Lung (tissue), 12 donors: ENCODE results near the gene DRC7. TPM values are rescaled to one million over a fixed set of nuclear protein-coding genes. Genes with fewer than 3 reads are reported as not detected.

ENCODE experiments used
- ATAC-seq: fragments of 200-7000 bp; cut with Tn5 transposase; one replicate; pipeline ENCODE4 v1.9.1; 2020; ENCODE audit warnings: moderate number of reproducible peaks; ENCODE audit not compliant: insufficient read depth, low FRiP score
- DNase-seq, 3 donors: peaks; one replicate each; pipeline ENCODE4 v3.0.0-alpha.2; 2013 to 2017
- H3K27ac ChIP-seq, 2 donors: one replicate each; pipeline ENCODE4 v1.5.1; 2013; ENCODE audit warnings: mild to moderate bottlenecking in 2 of 2, moderate library complexity in 2 of 2, control low read depth in 1 of 2, inconsistent platforms in 1 of 2, low read depth in 1 of 2, low read length in 1 of 2
- H3K27me3 ChIP-seq, 3 donors: one replicate each; pipeline ENCODE4 v1.5.1; 2013; ENCODE audit warnings: low read length in 2 of 3; ENCODE audit not compliant: control insufficient read depth in 3 of 3, insufficient read depth in 3 of 3
- H3K36me3 ChIP-seq, 4 donors: one replicate each; pipeline ENCODE4 v1.5.1; 2013; ENCODE audit warnings: low read length in 4 of 4, mild to moderate bottlenecking in 1 of 4, moderate library complexity in 1 of 4; ENCODE audit not compliant: control insufficient read depth in 4 of 4, insufficient read depth in 4 of 4
- H3K4me1 ChIP-seq, 5 donors: one replicate each; pipeline ENCODE4 v1.5.1; 2013; ENCODE audit warnings: low read length in 5 of 5, mild to moderate bottlenecking in 2 of 5, moderate library complexity in 1 of 5; ENCODE audit not compliant: control insufficient read depth in 5 of 5, insufficient read depth in 5 of 5
- H3K4me3 ChIP-seq: one replicate; pipeline ENCODE4 v1.5.1; 2013; ENCODE audit warnings: mild to moderate bottlenecking, control low read depth, moderate library complexity
- H3K9ac ChIP-seq, 2 donors: one replicate each; pipeline ENCODE4 v1.5.1; 2013; ENCODE audit warnings: low read length in 2 of 2, control low read depth in 1 of 2; ENCODE audit not compliant: insufficient read depth in 1 of 2
- H3K9me3 ChIP-seq, 4 donors: one replicate each; pipeline ENCODE4 v1.5.1; 2013; ENCODE audit warnings: low read length in 3 of 4, mild to moderate bottlenecking in 1 of 4, moderate library complexity in 1 of 4; ENCODE audit not compliant: control insufficient read depth in 4 of 4, insufficient read depth in 3 of 4
- WGBS, 2 donors: extraction: QIAGEN DNeasy Blood & Tissue Kit; methylation state at CpG; one replicate each; pipeline ENCODE4 v1.1.7; 2013; 5-methylcytosine and 5-hydroxymethylcytosine counted together
- polyA plus RNA-seq, 2 donors: library from polyadenylated mRNA; stranded (reverse); fragments of 200-250 nt; gene quantifications; one replicate each; pipeline ENCODE4 v1.2.1, GENCODE V29; 2013
- total RNA-seq, 2 donors: library from RNA; depleted of rRNA in 1 of 2; stranded (reverse); fragments of >200 nt in 1 of 2; gene quantifications; one replicate each; pipeline ENCODE4 v1.2.1, GENCODE V29; 2014 to 2021
- TF ChIP-seq, protein P1 (sequence below): IDR thresholded peaks from 2 replicates; pipeline ENCODE4 v1.5.1; 2012; ENCODE audit warnings: mild to moderate bottlenecking; ENCODE audit errors: control extremely low read depth, extremely low read depth
- donor health status: control.
- donor health status: control.
- donor health status: Bipolar disorder and iron deficiency.
- donor health status: healthy.
- donor health status: DM: yes; HTN: yes; CAD: no.

The DRC7 gene
- total and polyA plus RNA-seq, 4 donors = 2.5 to 10.9 (median 6.4) TPM

- peak overlapping the region in 1 of 2 donors; percentile 74 for H3K27ac ChIP-seq
- H3K9ac ChIP-seq = no peak overlapping the region
- no peak overlapping the region for H3K4me3 ChIP-seq
- WGBS, 2 donors = 39 to 47% methylated on average over 18 of the region's 18 CpGs
- peak; percentile 70 to 82 (median 74) for DNase-seq
- H3K4me1 ChIP-seq = peaks cover 0 to 23% (median 0%) of the 10 kb centered on the region in 5 donors
- TF ChIP-seq, protein P1, sequence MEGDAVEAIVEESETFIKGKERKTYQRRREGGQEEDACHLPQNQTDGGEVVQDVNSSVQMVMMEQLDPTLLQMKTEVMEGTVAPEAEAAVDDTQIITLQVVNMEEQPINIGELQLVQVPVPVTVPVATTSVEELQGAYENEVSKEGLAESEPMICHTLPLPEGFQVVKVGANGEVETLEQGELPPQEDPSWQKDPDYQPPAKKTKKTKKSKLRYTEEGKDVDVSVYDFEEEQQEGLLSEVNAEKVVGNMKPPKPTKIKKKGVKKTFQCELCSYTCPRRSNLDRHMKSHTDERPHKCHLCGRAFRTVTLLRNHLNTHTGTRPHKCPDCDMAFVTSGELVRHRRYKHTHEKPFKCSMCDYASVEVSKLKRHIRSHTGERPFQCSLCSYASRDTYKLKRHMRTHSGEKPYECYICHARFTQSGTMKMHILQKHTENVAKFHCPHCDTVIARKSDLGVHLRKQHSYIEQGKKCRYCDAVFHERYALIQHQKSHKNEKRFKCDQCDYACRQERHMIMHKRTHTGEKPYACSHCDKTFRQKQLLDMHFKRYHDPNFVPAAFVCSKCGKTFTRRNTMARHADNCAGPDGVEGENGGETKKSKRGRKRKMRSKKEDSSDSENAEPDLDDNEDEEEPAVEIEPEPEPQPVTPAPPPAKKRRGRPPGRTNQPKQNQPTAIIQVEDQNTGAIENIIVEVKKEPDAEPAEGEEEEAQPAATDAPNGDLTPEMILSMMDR = peak; percentile 100
- peaks cover 0 to 2% (median 0%) of the 10 kb centered on the region in 4 donors for H3K9me3 ChIP-seq
- H3K36me3 ChIP-seq = peaks cover 0 to 14% (median 0%) of the 10 kb centered on the region in 4 donors
- ATAC-seq = peak; percentile 78
- H3K27me3 ChIP-seq = no peaks in the 10 kb centered on the region
Measured at GRCh38 chr16:57648581-57649442, 45.8 kb upstream of the DRC7 start.

DNA sequence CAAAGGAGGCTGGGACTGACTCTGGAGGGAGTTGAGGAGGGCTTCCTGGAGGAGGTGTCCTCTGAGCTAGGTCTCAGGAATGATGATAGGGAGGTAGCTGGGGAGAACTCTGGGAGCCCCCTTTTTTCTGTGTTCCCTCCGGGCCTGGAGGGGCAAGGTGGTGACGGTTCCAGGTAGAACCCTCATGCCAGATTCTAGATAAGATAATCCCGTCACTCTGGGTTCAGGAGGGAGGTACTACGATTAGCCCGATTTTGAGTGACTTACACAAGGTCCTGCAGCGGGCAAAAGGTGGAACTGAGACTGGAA, 45.2 kb upstream of the DRC7 start:
- DNase-seq (no peak), ATAC-seq (no peak)
- 79 to 87% methylated on average over 6 of the region's 6 CpGs for WGBS, 2 donors
- TF ChIP-seq, protein P1 = no peak
- Histone ChIP-seq H3K27ac (no peak overlapping the region), H3K4me1 (peaks cover 0 to 17% (median 0%) of the 10 kb centered on the region in 5 donors), H3K9me3 (peaks cover 0 to 2% (median 0%) of the 10 kb centered on the region in 4 donors), H3K4me3 (no peak overlapping the region), H3K27me3 (no peaks in the 10 kb centered on the region), H3K9ac (no peak overlapping the region), H3K36me3 (peaks cover 0 to 15% (median 0%) of the 10 kb centered on the region in 4 donors)

GRCh38 chr16:57649846-57650245, 44.8 kb upstream of the DRC7 start:
- H3K27ac ChIP-seq = no peak overlapping the region
- 91 to 97% methylated on average over 7 of the region's 7 CpGs for WGBS, 2 donors
- H3K36me3 ChIP-seq = peaks cover 0 to 15% (median 0%) of the 10 kb centered on the region in 4 donors
- no peak for ATAC-seq
- no peak for DNase-seq
- peaks cover 0 to 13% (median 0%) of the 10 kb centered on the region in 5 donors for H3K4me1 ChIP-seq
- H3K9me3 ChIP-seq = peaks cover 0 to 2% (median 0%) of the 10 kb centered on the region in 4 donors
- H3K9ac ChIP-seq = no peak overlapping the region
- no peaks in the 10 kb centered on the region for H3K27me3 ChIP-seq
- no peak overlapping the region for H3K4me3 ChIP-seq
- TF ChIP-seq, protein P1 = no peak
